Testis (tissue), 2 donors: ENCODE results near the gene LUZP1.

Experiments used
- CTCF ChIP-seq, 3 experiments: fragments of 450-650 bp in 2 of 3; fragments of 200-600 bp in 1 of 3; sonication (generic) in 1 of 3; IDR thresholded peaks; one replicate each; pipeline ENCODE4 v1.5.1; 2016 to 2019; ENCODE audit warnings: antibody characterized with exemption in 3 of 3, mild to moderate bottlenecking in 2 of 3, moderate library complexity in 1 of 3
- POLR2A ChIP-seq: fragments of 450-650 bp; IDR thresholded peaks from one replicate; pipeline ENCODE4 v1.6.1; 2017; ENCODE audit warnings: antibody characterized with exemption, mild to moderate bottlenecking, moderate library complexity

- no peak for TF ChIP-seq CTCF (IDR thresholded peaks at IDR 0.05)
- no peak for TF ChIP-seq POLR2A
Measured at GRCh38 chr1:23110391-23110790, 58.3 kb downstream of the LUZP1 start.
